Measurements from ENCODE around the gene PCDHGB6. TPM values are rescaled to one million over a fixed set of nuclear protein-coding genes. Genes with fewer than 3 reads are reported as not detected.

Gene PCDHGB6
- total RNA-seq, 3 donors from 2014 or later (not counting 1 experiment from before 2014, with no cell fraction given): 2.1 to 5.9 (median 2.9) TPM

DNA sequence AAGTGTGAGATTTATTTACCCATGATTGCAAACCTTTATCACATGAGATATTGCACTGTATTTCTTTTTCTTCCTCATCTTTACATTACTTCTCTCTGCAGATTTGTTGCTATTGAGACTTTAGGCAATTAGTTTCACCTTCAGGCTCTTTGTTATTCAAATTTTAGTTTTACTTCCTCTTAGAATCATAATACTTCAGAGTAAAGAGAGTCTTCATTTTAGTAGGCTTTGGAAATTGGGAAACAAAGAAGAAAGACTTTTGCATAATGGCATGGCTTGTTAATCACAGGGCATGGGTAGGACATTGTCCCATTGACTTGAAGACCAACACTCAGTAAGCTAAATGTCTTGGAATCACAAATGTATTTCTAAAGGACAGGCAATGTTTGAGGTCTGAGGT is 45.1 kb upstream of the PCDHGB6 start:
- no peaks in the 10 kb centered on the region for H3K4me1 ChIP-seq (ENCODE audit: control insufficient read depth, insufficient read depth, low read length)
- intact Hi-C loops (cut with micrococcal nuclease): no loop called here
- H3K36me3 ChIP-seq (ENCODE audit: control insufficient read depth, insufficient read depth, low read length): no peaks in the 10 kb centered on the region
- Mint-ChIP-seq H3K4me1 (peaks cover 5% of the 10 kb centered on the region in 2 donors), H3K4me3 (no peak overlapping the region), H3K27me3 (ENCODE audit: low read depth in 2 of 2) (peaks cover 57 to 82% of the 10 kb centered on the region in 2 donors), H3K9me3 (peaks cover 4 to 10% of the 10 kb centered on the region in 2 donors), H3K36me3 (peaks cover 43% of the 10 kb centered on the region), H3K27ac (no peak overlapping the region)
- TF ChIP-seq, protein P1, sequence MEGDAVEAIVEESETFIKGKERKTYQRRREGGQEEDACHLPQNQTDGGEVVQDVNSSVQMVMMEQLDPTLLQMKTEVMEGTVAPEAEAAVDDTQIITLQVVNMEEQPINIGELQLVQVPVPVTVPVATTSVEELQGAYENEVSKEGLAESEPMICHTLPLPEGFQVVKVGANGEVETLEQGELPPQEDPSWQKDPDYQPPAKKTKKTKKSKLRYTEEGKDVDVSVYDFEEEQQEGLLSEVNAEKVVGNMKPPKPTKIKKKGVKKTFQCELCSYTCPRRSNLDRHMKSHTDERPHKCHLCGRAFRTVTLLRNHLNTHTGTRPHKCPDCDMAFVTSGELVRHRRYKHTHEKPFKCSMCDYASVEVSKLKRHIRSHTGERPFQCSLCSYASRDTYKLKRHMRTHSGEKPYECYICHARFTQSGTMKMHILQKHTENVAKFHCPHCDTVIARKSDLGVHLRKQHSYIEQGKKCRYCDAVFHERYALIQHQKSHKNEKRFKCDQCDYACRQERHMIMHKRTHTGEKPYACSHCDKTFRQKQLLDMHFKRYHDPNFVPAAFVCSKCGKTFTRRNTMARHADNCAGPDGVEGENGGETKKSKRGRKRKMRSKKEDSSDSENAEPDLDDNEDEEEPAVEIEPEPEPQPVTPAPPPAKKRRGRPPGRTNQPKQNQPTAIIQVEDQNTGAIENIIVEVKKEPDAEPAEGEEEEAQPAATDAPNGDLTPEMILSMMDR (IDR thresholded peaks at IDR 0.05): no peak
- no peak overlapping the region for H3K4me3 ChIP-seq (ENCODE audit: low read length)
- H3K27me3 ChIP-seq (ENCODE audit: control insufficient read depth, insufficient read depth, low read length): peaks cover 65% of the 10 kb centered on the region
- H3K27ac ChIP-seq (ENCODE audit: low read length): no peak overlapping the region
- H3K9me3 ChIP-seq (ENCODE audit: control insufficient read depth, insufficient read depth, low read length): peaks cover 47% of the 10 kb centered on the region
- ATAC-seq (no peak), DNase-seq (no peak)

DNA sequence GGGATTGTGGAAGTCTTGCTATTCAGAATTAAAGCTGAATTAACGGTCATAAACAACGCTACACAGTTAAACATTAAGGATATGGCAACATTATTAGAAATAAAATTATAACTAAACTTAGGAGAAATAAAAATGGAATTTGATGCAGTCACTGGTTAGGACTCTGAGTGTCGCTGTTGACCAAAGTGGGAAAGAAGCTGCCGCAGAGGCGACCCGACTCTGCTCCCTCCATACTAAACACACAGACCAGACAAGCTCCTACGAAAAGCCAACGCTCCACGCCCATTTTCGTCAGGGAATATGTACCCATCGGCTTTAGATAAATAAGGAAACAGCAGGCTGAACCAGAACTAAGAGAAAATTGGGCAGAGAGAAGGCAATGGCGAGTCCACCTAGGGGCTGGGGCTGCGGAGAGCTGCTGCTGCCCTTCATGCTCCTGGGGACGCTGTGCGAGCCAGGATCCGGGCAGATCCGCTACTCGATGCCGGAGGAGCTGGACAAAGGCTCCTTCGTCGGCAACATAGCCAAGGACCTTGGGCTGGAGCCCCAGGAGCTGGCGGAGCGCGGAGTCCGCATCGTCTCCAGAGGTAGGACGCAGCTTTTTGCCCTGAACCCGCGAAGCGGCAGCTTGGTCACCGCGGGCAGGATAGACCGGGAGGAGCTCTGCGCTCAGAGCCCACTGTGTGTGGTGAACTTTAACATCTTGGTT is 43.7 kb upstream of the PCDHGB6 start, which contains the start of gene PCDHGA5:
Gene PCDHGA5, plus strand, starts transcription at position 211 of the 709 bp plus-strand sequence. Its CDS starts 169 bp downstream, at position 380.
- DNase-seq (no peak), ATAC-seq (no peak)
- Histone ChIP-seq H3K4me1 (ENCODE audit: control insufficient read depth, insufficient read depth, low read length) (no peaks in the 10 kb centered on the region), H3K9me3 (ENCODE audit: control insufficient read depth, insufficient read depth, low read length) (peaks cover 47% of the 10 kb centered on the region), H3K4me3 (ENCODE audit: low read length) (no peak within 1 kb of the TSS), H3K36me3 (ENCODE audit: control insufficient read depth, insufficient read depth, low read length) (no peaks in the 10 kb centered on the region), H3K27ac (ENCODE audit: low read length) (no peak within 1 kb of the TSS), H3K27me3 (ENCODE audit: control insufficient read depth, insufficient read depth, low read length) (peaks cover 69% of the 10 kb centered on the region)
- H3K9me3 Mint-ChIP-seq: peaks cover 5 to 10% of the 10 kb centered on the region in 2 donors
- TF ChIP-seq, protein P1 (IDR thresholded peaks at IDR 0.05): no peak
- no peak within 1 kb of the TSS for H3K4me3 Mint-ChIP-seq
- H3K4me1 Mint-ChIP-seq: peaks cover 5% of the 10 kb centered on the region in 2 donors
- H3K27me3 Mint-ChIP-seq (ENCODE audit: low read depth in 2 of 2): peaks cover 61 to 88% of the 10 kb centered on the region in 2 donors
- H3K27ac Mint-ChIP-seq: no peak within 1 kb of the TSS
- peaks cover 36% of the 10 kb centered on the region for H3K36me3 Mint-ChIP-seq
- intact Hi-C loops (cut with micrococcal nuclease): no loop called here
- WGBS (ENCODE audit: insufficient coverage): 31% methylated on average over 32 of the region's 34 CpGs

DNA sequence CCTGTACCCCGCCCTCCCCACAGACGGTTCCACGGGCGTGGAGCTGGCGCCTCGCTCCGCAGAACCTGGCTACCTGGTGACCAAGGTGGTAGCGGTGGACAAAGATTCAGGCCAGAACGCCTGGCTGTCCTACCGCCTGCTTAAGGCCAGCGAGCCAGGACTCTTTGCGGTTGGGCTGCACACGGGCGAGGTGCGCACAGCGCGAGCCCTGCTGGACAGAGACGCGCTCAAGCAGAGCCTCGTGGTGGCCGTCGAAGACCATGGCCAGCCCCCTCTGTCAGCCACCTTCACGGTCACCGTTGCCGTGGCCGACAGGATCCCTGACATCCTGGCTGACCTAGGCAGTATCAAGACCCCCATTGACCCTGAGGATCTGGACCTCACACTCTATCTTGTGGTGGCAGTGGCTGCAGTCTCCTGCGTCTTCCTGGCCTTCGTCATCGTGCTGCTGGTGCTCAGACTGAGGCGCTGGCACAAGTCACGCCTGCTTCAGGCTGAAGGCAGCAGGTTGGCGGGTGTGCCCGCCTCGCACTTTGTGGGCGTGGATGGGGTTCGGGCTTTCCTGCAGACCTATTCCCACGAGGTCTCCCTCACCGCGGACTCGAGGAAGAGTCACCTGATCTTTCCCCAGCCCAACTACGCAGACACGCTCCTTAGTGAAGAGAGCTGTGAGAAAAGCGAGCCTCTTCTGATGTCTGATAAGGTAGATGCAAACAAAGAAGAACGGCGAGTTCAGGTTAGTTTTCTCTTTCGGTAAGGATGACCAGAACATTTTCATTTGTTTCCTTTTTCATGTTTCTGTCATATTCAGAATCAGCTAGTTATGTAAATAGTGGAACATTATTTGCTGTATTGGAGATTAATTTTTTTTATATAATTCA is 41.6 kb upstream of the PCDHGB6 start:
- peaks cover 5 to 7% of the 10 kb centered on the region in 2 donors for H3K9me3 Mint-ChIP-seq
- Histone ChIP-seq H3K4me3 (ENCODE audit: low read length) (no peak overlapping the region), H3K27ac (ENCODE audit: low read length) (no peak overlapping the region), H3K9me3 (ENCODE audit: control insufficient read depth, insufficient read depth, low read length) (peaks cover 37% of the 10 kb centered on the region), H3K27me3 (ENCODE audit: control insufficient read depth, insufficient read depth, low read length) (peaks cover 71% of the 10 kb centered on the region), H3K36me3 (ENCODE audit: control insufficient read depth, insufficient read depth, low read length) (no peaks in the 10 kb centered on the region), H3K4me1 (ENCODE audit: control insufficient read depth, insufficient read depth, low read length) (no peaks in the 10 kb centered on the region)
- 43% methylated on average over 46 of the region's 46 CpGs for WGBS (ENCODE audit: insufficient coverage)
- peaks cover 66 to 90% of the 10 kb centered on the region in 2 donors for H3K27me3 Mint-ChIP-seq (ENCODE audit: low read depth in 2 of 2)
- DNase-seq (no peak), ATAC-seq (no peak)
- intact Hi-C loops (cut with micrococcal nuclease): no loop called here
- H3K27ac Mint-ChIP-seq: no peak overlapping the region
- TF ChIP-seq, protein P1 (IDR thresholded peaks at IDR 0.05): no peak
- peaks cover 19% of the 10 kb centered on the region for H3K36me3 Mint-ChIP-seq
- peaks cover 4 to 7% of the 10 kb centered on the region in 2 donors for H3K4me1 Mint-ChIP-seq
- H3K4me3 Mint-ChIP-seq: no peak overlapping the region
